ENCODE data around the gene MMP15.
"Not testable (repeated sequence)": the region's sequence is repeated elsewhere in the genome, so short reads cannot be mapped to it uniquely, and the experiment has no call there.

The MMP15 gene

GRCh38 chr16:58049232-58050185, 24.0 kb downstream of the MMP15 start:
- no peak for DNase-seq (ENCODE audit: low spot score)

- no peak for DNase-seq (ENCODE audit: low spot score)
Observed at GRCh38 chr16:58051296-58051695, 25.7 kb downstream of the MMP15 start.

GRCh38 chr16:58051821-58052603, 26.5 kb downstream of the MMP15 start:
- DNase-seq (ENCODE audit: low spot score), result no peak

GRCh38 chr16:58053682-58054005, 28.1 kb downstream of the MMP15 start:
- no peak for DNase-seq (ENCODE audit: low spot score)

GRCh38 chr16:58054289-58054688, 28.7 kb downstream of the MMP15 start:
- no peak for DNase-seq (ENCODE audit: low spot score)

GRCh38 chr16:58056580-58056979, 31.0 kb downstream of the MMP15 start:
- DNase-seq (ENCODE audit: low spot score), result no peak

GRCh38 chr16:58057121-58057520, 31.6 kb downstream of the MMP15 start:
- no peak for DNase-seq (ENCODE audit: low spot score)

GRCh38 chr16:58057784-58058183, 32.2 kb downstream of the MMP15 start:
- no peak for DNase-seq (ENCODE audit: low spot score)

- no peak for DNase-seq (ENCODE audit: low spot score)
Observed at GRCh38 chr16:58062821-58063220, 37.3 kb downstream of the MMP15 start.

- no peak for DNase-seq (ENCODE audit: low spot score)
Observed at GRCh38 chr16:58063377-58064076, 38.0 kb downstream of the MMP15 start.

GRCh38 chr16:58070585-58070984, 45.0 kb downstream of the MMP15 start:
- no peak for DNase-seq (ENCODE audit: low spot score)

- DNase-seq (ENCODE audit: low spot score), result not testable (repeated sequence)
Observed at GRCh38 chr16:58072134-58072533, 46.6 kb downstream of the MMP15 start.

GRCh38 chr16:58073086-58073485, 47.5 kb downstream of the MMP15 start:
- not testable (repeated sequence) for DNase-seq (ENCODE audit: low spot score)

GRCh38 chr16:58074657-58075056, 49.1 kb downstream of the MMP15 start:
- no peak for DNase-seq (ENCODE audit: low spot score)

GRCh38 chr16:58076514-58076913, 51.0 kb downstream of the MMP15 start:
- no peak for DNase-seq (ENCODE audit: low spot score)

GRCh38 chr16:58077796-58078195, 52.2 kb downstream of the MMP15 start:
- DNase-seq (ENCODE audit: low spot score), result no peak

GRCh38 chr16:58080657-58081056, 55.1 kb downstream of the MMP15 start:
- not testable (repeated sequence) for DNase-seq (ENCODE audit: low spot score)

GRCh38 chr16:58082381-58082780, 56.8 kb downstream of the MMP15 start:
- DNase-seq (ENCODE audit: low spot score), result no peak

- no peak for DNase-seq (ENCODE audit: low spot score)
Observed at GRCh38 chr16:58084635-58085034, 59.1 kb downstream of the MMP15 start.

- DNase-seq (ENCODE audit: low spot score), result no peak
Observed at GRCh38 chr16:58085171-58085570, 59.6 kb downstream of the MMP15 start.

- DNase-seq (ENCODE audit: low spot score), result no peak
Observed at GRCh38 chr16:58085584-58086251, 60.2 kb downstream of the MMP15 start.

Measured in hepatic stellate cell (primary cell).